Measurements from ENCODE around the gene MIR17HG.

MIR17HG gene

GRCh38 chr13:91369441-91369831 lies 21.9 kb downstream of the MIR17HG start:
- no peak for DNase-seq

- no peak for DNase-seq
Observed at GRCh38 chr13:91370501-91370900, 23.0 kb downstream of the MIR17HG start.

- no peak for DNase-seq
Observed at GRCh38 chr13:91372911-91373310, 25.4 kb downstream of the MIR17HG start.

- peak in 1 of 2 donors; percentile 51 for DNase-seq
Observed at GRCh38 chr13:91375116-91375729, 27.7 kb downstream of the MIR17HG start.

GRCh38 chr13:91381371-91381770 lies 33.9 kb downstream of the MIR17HG start:
- DNase-seq, result no peak

- DNase-seq, result no peak
Observed at GRCh38 chr13:91383836-91384235, 36.3 kb downstream of the MIR17HG start.

- DNase-seq, result no peak
Observed at GRCh38 chr13:91384896-91385295, 37.4 kb downstream of the MIR17HG start.

- DNase-seq, result no peak
Observed at GRCh38 chr13:91389186-91389585, 41.7 kb downstream of the MIR17HG start.

- DNase-seq, result no peak
Observed at GRCh38 chr13:91397595-91397994, 50.1 kb downstream of the MIR17HG start.

- DNase-seq, result peak in 1 of 2 donors; percentile 58
Observed at GRCh38 chr13:91398413-91399188, 51.1 kb downstream of the MIR17HG start, which contains the start of gene GPC5. TSS of gene GPC5 (plus strand) at chr13:91398621.

GRCh38 chr13:91399189-91400062 lies 51.9 kb downstream of the MIR17HG start:
- DNase-seq, result no peak

GRCh38 chr13:91400063-91400399 lies 52.5 kb downstream of the MIR17HG start:
- DNase-seq, result no peak

- no peak for DNase-seq
Observed at GRCh38 chr13:91400671-91401070, 53.2 kb downstream of the MIR17HG start.

- DNase-seq, result peak in 1 of 2 donors; percentile 23
Observed at GRCh38 chr13:91401920-91402319, 54.4 kb downstream of the MIR17HG start.
